Kidney (tissue), 14 donors: ENCODE measurements around the gene SMURF1. TPM values are rescaled to one million over a fixed set of nuclear protein-coding genes. Genes with fewer than 3 reads are reported as not detected.

Experiments
- DNase-seq, 5 donors: peaks; one replicate each; pipeline ENCODE4 v3.0.0-alpha.2; 2013 to 2020
- FAIRE-seq: peaks from 2 replicates; lab custom pipeline; 2012; peaks lifted over from hg19 to GRCh38; lab: Jason Lieb, UNC
- H3K27ac ChIP-seq, 2 donors: one replicate each; pipeline ENCODE4 v1.7.0; 2013; ENCODE audit warnings: low read depth in 2 of 2, low read length in 2 of 2, inconsistent platforms in 1 of 2
- H3K27me3 ChIP-seq: one replicate; pipeline ENCODE4 v1.7.1; 2013; ENCODE audit warnings: low read length, inconsistent platforms; ENCODE audit not compliant: control insufficient read depth, insufficient read depth
- H3K36me3 ChIP-seq, 3 donors: one replicate each; pipeline versions ENCODE4 v1.7.0 to v1.7.1; 2013; ENCODE audit warnings: low read length in 3 of 3, control low read depth in 1 of 3, inconsistent platforms in 1 of 3; ENCODE audit not compliant: insufficient read depth in 3 of 3, control insufficient read depth in 2 of 3
- H3K4me1 ChIP-seq, 3 donors: one replicate each; pipeline versions ENCODE4 v1.7.0 to v1.7.1; 2013; ENCODE audit warnings: low read length in 3 of 3, inconsistent platforms in 1 of 3, low read depth in 1 of 3; ENCODE audit not compliant: control insufficient read depth in 2 of 3, insufficient read depth in 2 of 3
- H3K4me3 ChIP-seq, 3 donors: one replicate each; pipeline versions ENCODE4 v1.7.0 to v1.8.1; 2013; ENCODE audit warnings: low read length in 3 of 3, control low read depth in 1 of 3, inconsistent platforms in 1 of 3
- H3K9ac ChIP-seq, 3 donors: one replicate each; pipeline versions ENCODE4 v1.7.0 to v1.7.1; 2013; ENCODE audit warnings: low read length in 3 of 3, control low read depth in 1 of 3, inconsistent platforms in 1 of 3
- H3K9me3 ChIP-seq, 3 donors: one replicate each; pipeline versions ENCODE4 v1.7.0 to v1.7.1; 2013; ENCODE audit warnings: low read length in 3 of 3, control low read depth in 1 of 3, inconsistent platforms in 1 of 3; ENCODE audit not compliant: control insufficient read depth in 2 of 3, insufficient read depth in 1 of 3
- CTCF ChIP-seq: IDR thresholded peaks from 3 replicates; pipeline ENCODE4 v1.5.1; 2012; ENCODE audit warnings: mild to moderate bottlenecking, moderate library complexity, borderline replicate concordance; ENCODE audit not compliant: insufficient read depth; ENCODE audit errors: extremely low read depth
- intact Hi-C: fragments of 100-400 bp; cut with DNase I; formaldehyde crosslinking; loops from one replicate; pipeline ENCODE4 v1.11.1; 2022
- polyA plus RNA-seq: library from polyadenylated mRNA; stranded (reverse); fragments of 350-450 nt; fragmentation: Illumina TruSeq; extraction: RNeasy Lipid Tissue Mini Kit (QIAGEN cat#74804); gene quantifications from one replicate; pipeline ENCODE4 v1.2.3, GENCODE V29; 2014; ENCODE audit warnings: low read depth, low replicate concordance; ENCODE audit not compliant: insufficient read depth
- total RNA-seq: library from RNA; stranded (reverse); fragmentation: NEBNext Ultra II Directional; extraction: Animal tissue kit (Norgen Biotek cat#: 25700); gene quantifications from one replicate; pipeline ENCODE4 v1.2.1, GENCODE V29; 2021
- donor health status: control.
- donor health status: control.
- donor health status: control.
- donor health status: control.
- donor health status: control.
- donor health status: DM: yes; HTN: yes; CAD: no.
- donor health status: Normal renal cell carcinoma (clear cell type).

SMURF1 gene
- total and polyA plus RNA-seq, 2 donors from 2014 or later, result 6.3 to 29.8 TPM

GRCh38 chr7:99080679-99081078, 63.2 kb downstream of the SMURF1 start:
- Histone ChIP-seq H3K4me1 (peaks cover 0 to 8% (median 4%) of the 10 kb centered on the region in 3 donors), H3K36me3 (peaks cover 0 to 4% (median 0%) of the 10 kb centered on the region in 3 donors), H3K9me3 (no peaks in the 10 kb centered on the region), H3K9ac (no peak overlapping the region), H3K4me3 (no peak overlapping the region), H3K27me3 (no peaks in the 10 kb centered on the region), H3K27ac (no peak overlapping the region)
- DNase-seq, result no peak
- no peak for FAIRE-seq
- no peak for TF ChIP-seq CTCF
- intact Hi-C loops, result no loop called here

- peaks cover 0 to 4% (median 0%) of the 10 kb centered on the region in 3 donors for H3K36me3 ChIP-seq
- no peaks in the 10 kb centered on the region for H3K27me3 ChIP-seq
- intact Hi-C loops, result no loop called here
- no peak overlapping the region for H3K9ac ChIP-seq
- peak in 1 of 5 donors; percentile 12 for DNase-seq
- H3K4me1 ChIP-seq, result peaks cover 0 to 8% (median 4%) of the 10 kb centered on the region in 3 donors
- no peak for FAIRE-seq
- H3K4me3 ChIP-seq, result no peak overlapping the region
- no peak overlapping the region for H3K27ac ChIP-seq
- no peak for TF ChIP-seq CTCF
- H3K9me3 ChIP-seq, result peaks cover 0 to under 1% (median 0%) of the 10 kb centered on the region in 3 donors
Observed at GRCh38 chr7:99079104-99079503, 64.8 kb downstream of the SMURF1 start.

GRCh38 chr7:99078416-99078815, 65.5 kb downstream of the SMURF1 start:
- intact Hi-C loops, result no loop called here

More at GRCh38 chr7:99078416-99078815, 65.5 kb downstream of the SMURF1 start:
- Histone ChIP-seq H3K36me3 (peaks cover 0 to 4% (median 0%) of the 10 kb centered on the region in 3 donors), H3K9me3 (peaks cover 0 to 4% (median 0%) of the 10 kb centered on the region in 3 donors), H3K4me3 (no peak overlapping the region), H3K9ac (no peak overlapping the region), H3K27ac (no peak overlapping the region), H3K4me1 (peaks cover 0 to 4% (median 4%) of the 10 kb centered on the region in 3 donors), H3K27me3 (no peaks in the 10 kb centered on the region)
- FAIRE-seq (no peak), DNase-seq (no peak)
- no peak for TF ChIP-seq CTCF
